Raji (cell line): Measurements from ENCODE around the gene COL1A2.

Source experiments
- POLR2A ChIP-seq: IDR thresholded peaks from 2 replicates; pipeline ENCODE4 v1.6.1; 2011; ENCODE audit warnings: low read depth, low read length, control low read depth; ENCODE audit not compliant: insufficient read depth

The COL1A2 gene

DNA sequence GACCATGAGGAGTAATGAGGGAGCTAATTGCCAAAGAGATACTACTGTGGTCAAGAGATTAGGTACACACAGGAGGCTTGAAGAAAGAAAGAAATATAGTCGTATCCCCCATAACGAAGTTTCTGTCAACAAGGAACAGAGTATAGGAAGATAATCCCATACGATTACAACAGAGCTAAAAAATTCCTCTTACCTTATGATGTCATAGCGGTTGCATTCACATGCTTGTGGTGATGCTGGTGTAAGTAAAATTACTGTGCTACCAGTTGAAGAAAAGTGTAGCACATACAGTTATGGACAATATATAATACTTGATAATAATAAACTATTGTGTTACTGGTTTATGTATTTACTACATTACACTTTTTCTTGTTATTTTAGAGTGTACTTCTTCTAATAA is 63.3 kb downstream of the COL1A2 start:
- no peak for TF ChIP-seq POLR2A

DNA sequence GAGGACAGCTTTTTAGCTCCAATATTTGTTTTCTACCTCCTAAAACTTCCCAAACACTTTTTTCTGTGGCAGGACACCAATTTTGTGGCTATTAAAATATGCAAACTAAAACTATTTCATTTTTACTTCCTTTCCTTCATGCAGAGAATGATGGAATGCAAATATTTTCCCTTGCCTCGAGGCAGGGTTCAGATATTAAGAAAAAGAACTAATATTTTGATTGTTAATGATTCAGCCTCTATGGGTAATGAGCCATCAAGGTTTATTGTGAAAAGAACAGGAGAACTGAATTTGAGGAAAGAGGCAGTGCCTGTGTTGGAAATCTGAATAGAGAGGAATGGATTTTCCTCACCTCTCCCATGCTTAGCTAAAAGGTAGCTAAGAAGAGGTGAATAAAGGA is 71.8 kb downstream of the COL1A2 start:
- TF ChIP-seq POLR2A: no peak

DNA sequence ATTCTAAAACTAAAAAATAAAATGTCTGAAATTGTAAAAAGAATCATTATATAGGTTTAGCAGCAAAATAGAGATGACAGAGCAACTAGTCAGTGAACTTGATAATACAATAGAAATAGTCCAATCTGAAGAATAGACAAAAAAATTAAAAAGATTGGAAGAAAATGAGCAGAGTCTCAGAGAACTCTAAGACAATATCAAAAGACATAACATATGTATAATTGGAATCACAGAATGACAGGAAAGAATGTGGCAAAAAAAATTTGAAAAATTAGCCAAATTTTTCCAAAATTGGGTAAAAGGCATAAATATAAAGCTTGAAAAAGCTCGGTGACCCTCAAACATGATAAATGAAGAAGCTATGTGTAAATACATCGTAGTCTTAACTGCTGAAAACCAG is 76.9 kb downstream of the COL1A2 start:
- TF ChIP-seq POLR2A: no peak

DNA sequence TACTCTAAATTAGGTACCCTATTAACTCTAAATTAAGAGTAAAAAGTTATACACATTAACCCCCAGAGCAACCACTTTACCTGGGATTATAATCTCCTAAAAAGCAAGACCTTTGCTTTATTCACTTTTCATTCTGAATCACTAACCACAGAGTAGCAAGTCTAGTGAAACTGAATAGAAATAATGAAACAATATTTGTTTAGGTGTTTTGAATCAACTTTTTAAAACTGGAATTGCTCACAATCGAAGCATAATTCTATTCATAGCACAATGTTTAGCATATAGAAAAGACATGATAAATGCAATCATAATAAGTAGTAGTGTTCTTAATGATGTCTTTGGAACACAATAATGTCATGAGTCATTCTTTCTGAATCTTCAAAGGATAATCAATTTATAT is 77.9 kb downstream of the COL1A2 start:
- TF ChIP-seq POLR2A: no peak

DNA sequence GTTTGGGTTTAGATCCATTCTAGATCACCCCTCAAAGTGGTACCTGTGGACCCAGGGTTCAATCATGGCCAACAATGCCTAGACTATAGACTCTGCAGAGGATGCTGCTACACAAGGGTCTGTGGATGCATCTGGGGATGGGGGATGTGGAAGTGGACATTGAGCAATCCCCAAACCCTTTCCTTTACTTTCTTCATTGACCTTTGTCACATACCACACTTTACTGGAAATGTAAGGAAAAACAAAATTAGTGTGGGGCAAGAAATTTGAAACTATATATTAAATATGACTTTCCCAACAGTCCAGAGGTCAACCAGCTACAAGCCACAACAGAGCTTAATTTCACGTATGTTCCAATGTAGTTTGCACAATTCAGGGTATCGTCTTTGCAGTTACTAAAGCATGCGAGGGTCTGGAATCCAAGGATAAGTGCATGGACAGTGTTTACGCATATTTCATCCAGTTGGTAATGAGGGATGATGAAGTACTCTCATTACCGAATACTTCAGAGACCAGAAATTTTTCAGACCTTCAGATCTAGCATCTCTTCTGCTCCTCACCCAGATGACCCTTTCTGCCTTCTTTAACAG is 81.7 kb downstream of the COL1A2 start:
- TF ChIP-seq POLR2A: no peak

DNA sequence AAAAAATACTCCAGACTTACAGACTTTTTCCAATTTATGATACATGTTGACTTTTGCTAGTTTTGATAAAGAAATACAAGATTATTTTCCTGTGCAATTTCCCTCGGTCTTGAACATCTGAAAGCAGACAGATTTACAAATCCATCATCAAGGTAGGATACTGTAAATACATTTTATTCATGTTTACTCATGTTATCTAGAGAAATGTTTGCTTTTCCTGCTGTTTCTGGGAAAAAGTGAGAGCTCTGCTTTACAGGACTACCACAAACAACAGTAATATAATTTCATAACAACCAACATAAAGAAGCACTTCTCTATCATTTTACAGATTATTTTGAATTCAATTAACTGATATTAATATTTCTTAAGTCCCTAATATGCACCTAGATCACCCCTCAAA is 83.2 kb downstream of the COL1A2 start:
- TF ChIP-seq POLR2A: no peak

DNA sequence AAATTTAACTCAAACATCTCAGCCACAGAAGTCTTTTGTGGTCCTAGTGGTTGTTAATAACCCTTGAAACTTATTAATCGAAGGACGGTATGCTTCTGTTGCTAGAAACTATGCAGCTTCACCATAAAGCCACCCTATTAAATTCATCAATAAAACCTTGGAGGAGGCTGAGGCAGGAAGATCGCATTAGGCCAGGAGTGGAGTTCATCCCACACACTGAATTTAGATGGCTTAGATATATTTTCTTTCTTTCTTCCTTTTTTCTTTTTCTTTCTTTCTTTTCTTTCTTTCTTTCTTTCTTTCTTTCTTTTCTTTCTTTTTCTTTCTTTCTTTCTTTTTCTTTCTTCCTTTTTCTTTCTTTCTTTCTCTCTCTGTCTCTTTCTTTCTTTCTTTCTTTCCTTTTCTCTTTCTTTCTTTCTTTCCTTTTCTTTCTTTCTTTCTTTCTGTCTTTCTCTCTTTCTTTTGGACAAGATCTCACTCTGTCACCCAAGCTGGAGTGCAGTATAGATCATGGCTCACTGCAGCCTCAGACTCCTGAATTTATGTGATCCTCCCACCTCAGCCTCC is 84.0 kb downstream of the COL1A2 start:
- TF ChIP-seq POLR2A: no peak
